NT2/D1 (cell line): ENCODE measurements around the gene KCNQ5.

Experiments used
- DNase-seq: peaks from one replicate; pipeline ENCODE4 v3.0.0-alpha.2; 2011; ENCODE audit warnings: low read depth, low spot score
- H3K27me3 ChIP-seq: 2 replicates; pipeline ENCODE4 v1.6.0; 2011; ENCODE audit warnings: mild to moderate bottlenecking; ENCODE audit not compliant: insufficient read length, insufficient read depth
- H3K36me3 ChIP-seq: 2 replicates; pipeline ENCODE4 v1.6.1; 2011; ENCODE audit warnings: mild to moderate bottlenecking, low read length, mixed read lengths; ENCODE audit not compliant: insufficient read depth, insufficient read length
- H3K4me1 ChIP-seq: 2 replicates; pipeline ENCODE4 v1.5.1; 2011; ENCODE audit not compliant: insufficient read depth, insufficient read length
- H3K4me3 ChIP-seq: 2 replicates; pipeline ENCODE4 v1.5.1; 2011; ENCODE audit warnings: low read depth; ENCODE audit not compliant: insufficient read length
- H3K9ac ChIP-seq: 2 replicates; pipeline ENCODE4 v1.6.0; 2011; ENCODE audit warnings: low read depth; ENCODE audit not compliant: insufficient read length
- H3K9me3 ChIP-seq: 2 replicates; pipeline ENCODE4 v1.5.1; 2011; ENCODE audit warnings: mild to moderate bottlenecking, low read length; ENCODE audit not compliant: insufficient read depth
- SUZ12 ChIP-seq: IDR thresholded peaks from 2 replicates; pipeline ENCODE4 v1.6.1; 2011; ENCODE audit not compliant: insufficient read length, insufficient read depth; ENCODE audit errors: extremely low read depth
- YY1 ChIP-seq: IDR thresholded peaks from 2 replicates; pipeline ENCODE4 v1.6.1; 2011; ENCODE audit not compliant: insufficient read length, insufficient read depth
- ZNF274 ChIP-seq: IDR thresholded peaks from 2 replicates; pipeline ENCODE4 v1.6.1; 2011; ENCODE audit warnings: mild to moderate bottlenecking, low read depth, low read length

KCNQ5 gene

GRCh38 chr6:72624557-72625160 is 2.8 kb downstream of the KCNQ5 start:
- H3K9ac ChIP-seq = no peak overlapping the region
- DNase-seq = no peak

GRCh38 chr6:72626126-72626525 is 4.3 kb downstream of the KCNQ5 start:
- Histone ChIP-seq H3K36me3 (no peaks in the 10 kb centered on the region), H3K4me1 (no peaks in the 10 kb centered on the region), H3K4me3 (no peak overlapping the region), H3K9me3 (no peaks in the 10 kb centered on the region), H3K9ac (no peak overlapping the region), H3K27me3 (peaks cover 33% of the 10 kb centered on the region)
- no peak for DNase-seq
- TF ChIP-seq YY1 (no peak), SUZ12 (no peak), ZNF274 (no peak)

More at GRCh38 chr6:72624557-72625160, 2.8 kb downstream of the KCNQ5 start:
- Histone ChIP-seq H3K9me3 (no peaks in the 10 kb centered on the region), H3K36me3 (no peaks in the 10 kb centered on the region), H3K4me3 (no peak overlapping the region), H3K4me1 (no peaks in the 10 kb centered on the region), H3K27me3 (peaks cover 48% of the 10 kb centered on the region)
- TF ChIP-seq YY1 = no peak
- TF ChIP-seq SUZ12 = no peak
- TF ChIP-seq ZNF274 = no peak

GRCh38 chr6:72627539-72627938 is 5.7 kb downstream of the KCNQ5 start:
- TF ChIP-seq ZNF274 (no peak), YY1 (no peak), SUZ12 (no peak)
- no peak overlapping the region for H3K9ac ChIP-seq
- H3K36me3 ChIP-seq = no peaks in the 10 kb centered on the region
- no peaks in the 10 kb centered on the region for H3K4me1 ChIP-seq
- H3K9me3 ChIP-seq = no peaks in the 10 kb centered on the region
- H3K27me3 ChIP-seq = peaks cover 20% of the 10 kb centered on the region
- no peak overlapping the region for H3K4me3 ChIP-seq
- no peak for DNase-seq

GRCh38 chr6:72631480-72631879 is 9.6 kb downstream of the KCNQ5 start:
- no peak for TF ChIP-seq SUZ12
- H3K27me3 ChIP-seq = no peaks in the 10 kb centered on the region
- H3K9me3 ChIP-seq = no peaks in the 10 kb centered on the region
- H3K9ac ChIP-seq = no peak overlapping the region
- H3K4me1 ChIP-seq = no peaks in the 10 kb centered on the region
- no peaks in the 10 kb centered on the region for H3K36me3 ChIP-seq
- H3K4me3 ChIP-seq = no peak overlapping the region
- DNase-seq = no peak

- Histone ChIP-seq H3K36me3 (no peaks in the 10 kb centered on the region), H3K4me3 (no peak overlapping the region), H3K27me3 (no peaks in the 10 kb centered on the region), H3K4me1 (no peaks in the 10 kb centered on the region), H3K9me3 (no peaks in the 10 kb centered on the region), H3K9ac (no peak overlapping the region)
- no peak for TF ChIP-seq SUZ12
- TF ChIP-seq ZNF274 = no peak
- no peak for TF ChIP-seq YY1
- DNase-seq = no peak
Observed at GRCh38 chr6:72635636-72636035, 13.8 kb downstream of the KCNQ5 start.

- H3K9me3 ChIP-seq = no peaks in the 10 kb centered on the region
- TF ChIP-seq ZNF274 (no peak), SUZ12 (no peak), YY1 (no peak)
- H3K4me3 ChIP-seq = no peak overlapping the region
- H3K9ac ChIP-seq = no peak overlapping the region
- no peak for DNase-seq
- H3K4me1 ChIP-seq = no peaks in the 10 kb centered on the region
- H3K36me3 ChIP-seq = no peaks in the 10 kb centered on the region
- H3K27me3 ChIP-seq = no peaks in the 10 kb centered on the region
Observed at GRCh38 chr6:72636215-72636614, 14.4 kb downstream of the KCNQ5 start.

GRCh38 chr6:72636786-72637185 is 14.9 kb downstream of the KCNQ5 start:
- Histone ChIP-seq H3K27me3 (no peaks in the 10 kb centered on the region), H3K9me3 (no peaks in the 10 kb centered on the region), H3K36me3 (no peaks in the 10 kb centered on the region), H3K4me3 (no peak overlapping the region), H3K9ac (no peak overlapping the region), H3K4me1 (no peaks in the 10 kb centered on the region)
- TF ChIP-seq ZNF274 = no peak
- TF ChIP-seq YY1 = no peak
- TF ChIP-seq SUZ12 = no peak
- DNase-seq = no peak
